ENCODE data around the gene METTL22. TPM values are rescaled to one million over a fixed set of nuclear protein-coding genes. Genes with fewer than 3 reads are reported as not detected.
A peak's percentile ranks its signal among the peaks of the same experiment; 100 is the strongest.

The METTL22 gene
- 30.9 TPM for polyA plus RNA-seq (2013, experiment 1 of 2; ENCODE audit: insufficient read length)
- polyA plus RNA-seq (2013, experiment 2 of 2; ENCODE audit: insufficient read length), result 32.9 TPM

- peak; percentile 80 for DNase-seq
Measured at GRCh38 chr16:8621572-8622314, at the start of gene METTL22. TSS of gene METTL22 (plus strand) at chr16:8621698. CDS start at chr16:8625666, 3,968 bp downstream.

- no peak for DNase-seq
Measured at GRCh38 chr16:8572063-8572918, 49.2 kb upstream of the METTL22 start.

- peak; percentile 31 for DNase-seq
Measured at GRCh38 chr16:8572919-8573724, 48.4 kb upstream of the METTL22 start.

GRCh38 chr16:8575399-8575798 is 46.1 kb upstream of the METTL22 start:
- no peak for DNase-seq

- DNase-seq, result no peak
Measured at GRCh38 chr16:8576141-8577004, 45.1 kb upstream of the METTL22 start.

GRCh38 chr16:8577678-8578304 is 43.7 kb upstream of the METTL22 start:
- DNase-seq, result no peak

GRCh38 chr16:8579559-8579958 is 41.9 kb upstream of the METTL22 start:
- no peak for DNase-seq

GRCh38 chr16:8581831-8582580 is 39.5 kb upstream of the METTL22 start:
- DNase-seq, result no peak

- DNase-seq, result peak; percentile 13
Measured at GRCh38 chr16:8583199-8583598, 38.3 kb upstream of the METTL22 start.

- no peak for DNase-seq
Measured at GRCh38 chr16:8583732-8584131, 37.8 kb upstream of the METTL22 start.

- DNase-seq, result no peak
Measured at GRCh38 chr16:8585041-8585440, 36.5 kb upstream of the METTL22 start.

GRCh38 chr16:8585857-8586256 is 35.6 kb upstream of the METTL22 start:
- DNase-seq, result no peak

- no peak for DNase-seq
Measured at GRCh38 chr16:8587065-8587464, 34.4 kb upstream of the METTL22 start.

GRCh38 chr16:8588682-8589056 is 32.8 kb upstream of the METTL22 start:
- DNase-seq, result no peak

GRCh38 chr16:8589057-8589899 is 32.2 kb upstream of the METTL22 start:
- no peak for DNase-seq

- no peak for DNase-seq
Measured at GRCh38 chr16:8589900-8590688, 31.4 kb upstream of the METTL22 start, which contains the start of gene TMEM114. TSS of gene TMEM114 (minus strand) at chr16:8590511. CDS start at chr16:8589838, 673 bp downstream.

GRCh38 chr16:8590811-8591210 is 30.7 kb upstream of the METTL22 start:
- DNase-seq, result no peak

GRCh38 chr16:8591451-8591850 is 30.0 kb upstream of the METTL22 start:
- no peak for DNase-seq

All from fibroblast of skin of back (primary cell).